PC-9 (cell line): Measurements from ENCODE around the gene PCSK1N. TPM values are rescaled to one million over a fixed set of nuclear protein-coding genes. Genes with fewer than 3 reads are reported as not detected.

ENCODE experiments used
- BruUV-seq: library from RNA; stranded (reverse); fragments of 400-500 nt; replicated peaks from 2 replicates; lab custom pipeline; 2021; lab: Mats Ljungman, UMichigan
- CTCF ChIA-PET: fragments of 300-600 bp; sonication (Branson Sonifier 250); formaldehyde crosslinking; loops from one replicate; lab custom pipeline; 2022; ENCODE audit warnings: antibody characterized with exemption; lab: Charles Lee
- POLR2A ChIA-PET: fragments of 300-600 bp; sonication (Branson Sonifier 250); formaldehyde crosslinking; loops from one replicate; lab custom pipeline; 2022; ENCODE audit warnings: antibody characterized with exemption; ENCODE audit not compliant: unreplicated experiment; lab: Charles Lee
- DNase-seq, 2 experiments: peaks; one replicate each; pipeline versions ENCODE4 v3.0.0 to v3.0.0-alpha.2; 2015 to 2022; ENCODE audit warnings: mixed read lengths in 1 of 2
- H2AFZ ChIP-seq: fragments of 200-600 bp; sonication (generic); 2 replicates; pipeline ENCODE4 v1.8.1; 2017; ENCODE audit warnings: antibody characterized with exemption
- H3F3A ChIP-seq: fragments of 200-600 bp; sonication (generic); 2 replicates; pipeline ENCODE4 v1.8.1; 2017; ENCODE audit warnings: antibody characterized with exemption, mild to moderate bottlenecking, low read depth; ENCODE audit not compliant: insufficient read depth
- H3K27ac ChIP-seq: fragments of 200-600 bp; sonication (generic); 2 replicates; pipeline ENCODE4 v1.6.1; 2016; ENCODE audit warnings: mixed run types
- H3K27me3 ChIP-seq: fragments of 200-600 bp; sonication (generic); 2 replicates; pipeline ENCODE4 v1.6.1; 2016; ENCODE audit warnings: low read depth, mixed run types; ENCODE audit not compliant: insufficient read depth
- H3K36me3 ChIP-seq: fragments of 200-600 bp; sonication (generic); 2 replicates; pipeline ENCODE4 v1.6.1; 2016; ENCODE audit warnings: low read depth, mixed run types
- H3K4me1 ChIP-seq: fragments of 200-600 bp; sonication (generic); replicated peaks from 2 replicates; pipeline ENCODE4 v1.6.1; 2016; ENCODE audit warnings: mixed run types; ENCODE audit not compliant: insufficient read depth
- H3K4me2 ChIP-seq: fragments of 200-600 bp; sonication (generic); 2 replicates; pipeline ENCODE4 v1.6.1; 2017; ENCODE audit warnings: mixed run types
- H3K4me3 ChIP-seq: fragments of 200-600 bp; sonication (generic); 2 replicates; pipeline ENCODE4 v1.6.1; 2016; ENCODE audit warnings: mixed run types
- H3K79me2 ChIP-seq: fragments of 200-600 bp; sonication (generic); 2 replicates; pipeline ENCODE4 v1.6.1; 2017; ENCODE audit warnings: low read depth, mixed run types
- H3K9me2 ChIP-seq: fragments of 200-600 bp; sonication (generic); 2 replicates; pipeline ENCODE4 v1.8.1; 2017; ENCODE audit warnings: mild to moderate bottlenecking; ENCODE audit not compliant: insufficient read depth
- H3K9me3 ChIP-seq: fragments of 200-600 bp; sonication (generic); 2 replicates; pipeline ENCODE4 v1.8.1; 2016; ENCODE audit warnings: low read depth; ENCODE audit not compliant: insufficient read depth
- H4K20me1 ChIP-seq: fragments of 200-600 bp; sonication (generic); 2 replicates; pipeline ENCODE4 v1.8.1; 2017; ENCODE audit not compliant: insufficient read depth
- CTCF ChIP-seq: fragments of 200-600 bp; sonication (generic); conservative IDR thresholded peaks from 2 replicates; pipeline ENCODE4 v1.6.1; 2017; ENCODE audit warnings: mixed run types, antibody characterized with exemption, mild to moderate bottlenecking, moderate library complexity
- EZH2 ChIP-seq: fragments of 200-600 bp; sonication (generic); IDR thresholded peaks from 2 replicates; pipeline ENCODE4 v1.8.0; 2017; ENCODE audit warnings: antibody characterized with exemption, low read depth
- intact Hi-C: fragments of 100-400 bp; cut with micrococcal nuclease; formaldehyde crosslinking; loops from one replicate; pipeline ENCODE4 v1.10.0; 2022; ENCODE audit not compliant: unreplicated experiment
- total RNA-seq: library from RNA; stranded (reverse); gene quantifications from 2 replicates; pipeline ENCODE4 v1.2.3, GENCODE V29; 2021

The PCSK1N gene
- total RNA-seq, 1 experiment from 2014 or later = not detected

GRCh38 chrX:48787505-48788443 is 47.6 kb downstream of the PCSK1N start:
- TF ChIP-seq EZH2 (no peak), CTCF (no peak)
- H3K79me2 ChIP-seq = no peaks in the 10 kb centered on the region
- no peaks in the 10 kb centered on the region for H3K36me3 ChIP-seq
- ChIA-PET POLR2A (no interaction called here), CTCF (no interaction called here)
- H3K9me2 ChIP-seq = no peaks in the 10 kb centered on the region
- no TSS peak for BruUV-seq
- no peak overlapping the region for H3K27ac ChIP-seq
- H3K4me3 ChIP-seq = no peak overlapping the region
- H3F3A ChIP-seq = no peaks in the 10 kb centered on the region
- H3K27me3 ChIP-seq = no peaks in the 10 kb centered on the region
- intact Hi-C loops = no loop called here
- H2AFZ ChIP-seq = no peak overlapping the region
- H3K4me1 ChIP-seq = no peaks in the 10 kb centered on the region
- DNase-seq = no peak
- H3K4me2 ChIP-seq = no peak overlapping the region
- H4K20me1 ChIP-seq = no peaks in the 10 kb centered on the region
- H3K9me3 ChIP-seq = no peaks in the 10 kb centered on the region

- POLR2A ChIA-PET = no interaction called here
- CTCF ChIA-PET = no interaction called here
- H3K9me2 ChIP-seq = no peaks in the 10 kb centered on the region
- DNase-seq = no peak
- intact Hi-C loops = no loop called here
- TF ChIP-seq CTCF = no peak
- no peak for TF ChIP-seq EZH2
- H4K20me1 ChIP-seq = no peaks in the 10 kb centered on the region
- no peaks in the 10 kb centered on the region for H3F3A ChIP-seq
- no TSS peak for BruUV-seq
- H3K4me1 ChIP-seq = no peaks in the 10 kb centered on the region
- no peaks in the 10 kb centered on the region for H3K27me3 ChIP-seq
- H3K27ac ChIP-seq = no peak overlapping the region
- no peaks in the 10 kb centered on the region for H3K79me2 ChIP-seq
- no peaks in the 10 kb centered on the region for H3K9me3 ChIP-seq
- H3K36me3 ChIP-seq = no peaks in the 10 kb centered on the region
- no peak overlapping the region for H3K4me2 ChIP-seq
- H2AFZ ChIP-seq = no peak overlapping the region
- H3K4me3 ChIP-seq = no peak overlapping the region
These were observed 48.4 kb downstream of the PCSK1N start for GRCh38 chrX:48786825-48787504.

DNA sequence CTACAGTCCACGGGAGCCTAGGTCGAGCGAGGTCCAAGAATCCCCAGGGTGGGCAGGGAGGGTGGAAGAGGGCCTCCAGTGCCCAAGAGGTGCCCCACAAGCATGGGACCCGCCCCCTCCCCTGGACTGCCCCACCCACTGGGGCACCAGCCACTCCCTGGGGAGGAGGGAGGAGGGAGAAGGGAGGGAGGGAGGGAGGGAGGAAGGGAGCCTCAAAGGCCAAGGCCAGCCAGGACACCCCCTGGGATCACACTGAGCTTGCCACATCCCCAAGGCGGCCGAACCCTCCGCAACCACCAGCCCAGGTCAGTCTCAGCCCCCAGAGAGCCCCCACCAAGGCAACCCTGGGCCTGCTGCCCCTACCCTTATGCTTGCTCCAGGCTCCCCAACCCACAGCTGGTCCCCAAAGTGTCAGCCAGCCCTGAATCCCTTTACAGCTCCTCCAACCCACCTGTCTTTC is 49.0 kb downstream of the PCSK1N start, which contains the start of gene GATA1:
TSS of gene GATA1 (plus strand) at position 250 of the 460 bp plus-strand sequence. CDS start 4,520 bp downstream, outside the sequence.
- no peaks in the 10 kb centered on the region for H3K36me3 ChIP-seq
- no peaks in the 10 kb centered on the region for H3K79me2 ChIP-seq
- H4K20me1 ChIP-seq = no peaks in the 10 kb centered on the region
- no peaks in the 10 kb centered on the region for H3F3A ChIP-seq
- no peaks in the 10 kb centered on the region for H3K27me3 ChIP-seq
- ChIA-PET POLR2A (no interaction called here), CTCF (no interaction called here)
- no peaks in the 10 kb centered on the region for H3K9me3 ChIP-seq
- H3K4me1 ChIP-seq = no peaks in the 10 kb centered on the region
- TF ChIP-seq CTCF (no peak), EZH2 (no peak)
- H3K9me2 ChIP-seq = no peaks in the 10 kb centered on the region
- H2AFZ ChIP-seq = no peak within 1 kb of the TSS
- BruUV-seq = no TSS peak
- no peak within 1 kb of the TSS for H3K4me3 ChIP-seq
- intact Hi-C loops = no loop called here
- no peak for DNase-seq
- H3K4me2 ChIP-seq = no peak within 1 kb of the TSS
- H3K27ac ChIP-seq = no peak within 1 kb of the TSS
